ENCODE results near the gene NOL12.

NOL12 gene

GRCh38 chr22:37725551-37726240, 39.6 kb downstream of the NOL12 start:
- Histone ChIP-seq H3K4me2 (ENCODE audit: low read depth, low read length) (no peak overlapping the region), H4K20me1 (ENCODE audit: insufficient read depth, low read length) (no peaks in the 10 kb centered on the region), H3K4me3 (ENCODE audit: low read length) (no peak overlapping the region), H3K4me1 (ENCODE audit: low read length) (peaks cover 9% of the 10 kb centered on the region), H3K9me3 (replicated peaks; ENCODE audit: insufficient read depth, low read length) (no peaks in the 10 kb centered on the region), H3F3A (ENCODE audit: insufficient read depth, low read length) (0 out of 2 replicates have a peak, but pooled peaks cover 3% of the 10 kb centered on the region), H3K9me2 (replicated peaks; ENCODE audit: insufficient read depth, low read length) (no peaks in the 10 kb centered on the region), H3K79me2 (ENCODE audit: low read length) (no peaks in the 10 kb centered on the region), H3K27ac (ENCODE audit: low read length) (no peak overlapping the region), H3K36me3 (replicated peaks; ENCODE audit: insufficient read depth, low read length) (no peaks in the 10 kb centered on the region), H2AFZ (ENCODE audit: low read length) (no peak overlapping the region), H3K27me3 (replicated peaks; ENCODE audit: insufficient read depth, low read length) (peaks cover 29% of the 10 kb centered on the region), H3K9ac (ENCODE audit: low read length) (no peak overlapping the region)
- TF ChIP-seq EZH2phosphoT487 (IDR thresholded peaks at IDR 0.05; ENCODE audit: low read length), result no peak
- TF ChIP-seq EZH2 (optimal IDR thresholded peaks at IDR 0.05; ENCODE audit: low read depth, low read length), result no peak
- no peak for TF ChIP-seq CTCF (IDR thresholded peaks at IDR 0.05; ENCODE audit: low read length)
- DNase-seq, result no peak

- no peak overlapping the region for H3K9ac ChIP-seq (ENCODE audit: low read length)
- no peak overlapping the region for H2AFZ ChIP-seq (ENCODE audit: low read length)
- peaks cover 9% of the 10 kb centered on the region for H3K4me1 ChIP-seq (ENCODE audit: low read length)
- DNase-seq, result no peak
- TF ChIP-seq CTCF (IDR thresholded peaks at IDR 0.05; ENCODE audit: low read length) (peak; percentile 20; the same call in 1 of the 2 replicates), EZH2phosphoT487 (IDR thresholded peaks at IDR 0.05; ENCODE audit: low read length) (no peak)
- H3K9me3 ChIP-seq (replicated peaks; ENCODE audit: insufficient read depth, low read length), result no peaks in the 10 kb centered on the region
- H4K20me1 ChIP-seq (ENCODE audit: insufficient read depth, low read length), result no peaks in the 10 kb centered on the region
- no peak overlapping the region for H3K27ac ChIP-seq (ENCODE audit: low read length)
- H3F3A ChIP-seq (ENCODE audit: insufficient read depth, low read length), result 0 out of 2 replicates have a peak, but pooled peaks cover 3% of the 10 kb centered on the region
- H3K4me3 ChIP-seq (ENCODE audit: low read length), result no peak overlapping the region
- H3K4me2 ChIP-seq (ENCODE audit: low read depth, low read length), result no peak overlapping the region
- H3K36me3 ChIP-seq (replicated peaks; ENCODE audit: insufficient read depth, low read length), result no peaks in the 10 kb centered on the region
- H3K79me2 ChIP-seq (ENCODE audit: low read length), result no peaks in the 10 kb centered on the region
- no peaks in the 10 kb centered on the region for H3K9me2 ChIP-seq (replicated peaks; ENCODE audit: insufficient read depth, low read length)
- H3K27me3 ChIP-seq (replicated peaks; ENCODE audit: insufficient read depth, low read length), result peaks cover 29% of the 10 kb centered on the region
Measured at GRCh38 chr22:37726241-37726887, 40.2 kb downstream of the NOL12 start.

GRCh38 chr22:37728620-37729019, 42.5 kb downstream of the NOL12 start:
- H3K9me3 ChIP-seq (replicated peaks; ENCODE audit: insufficient read depth, low read length), result no peaks in the 10 kb centered on the region
- no peaks in the 10 kb centered on the region for H3K36me3 ChIP-seq (replicated peaks; ENCODE audit: insufficient read depth, low read length)
- peak overlapping the region; percentile 50; the same call in 1 of the 2 replicates for H3K4me2 ChIP-seq (ENCODE audit: low read depth, low read length)
- H2AFZ ChIP-seq (ENCODE audit: low read length), result peak overlapping the region; percentile 59
- DNase-seq, result no peak
- peak overlapping the region; percentile 16; the same call in 1 of the 2 replicates for H3K27ac ChIP-seq (ENCODE audit: low read length)
- no peak overlapping the region for H3K9ac ChIP-seq (ENCODE audit: low read length)
- no peaks in the 10 kb centered on the region for H3K9me2 ChIP-seq (replicated peaks; ENCODE audit: insufficient read depth, low read length)
- no peaks in the 10 kb centered on the region for H3K79me2 ChIP-seq (ENCODE audit: low read length)
- TF ChIP-seq EZH2phosphoT487 (IDR thresholded peaks at IDR 0.05; ENCODE audit: low read length), result no peak
- no peak for TF ChIP-seq CTCF (IDR thresholded peaks at IDR 0.05; ENCODE audit: low read length)
- no peak for TF ChIP-seq EZH2 (optimal IDR thresholded peaks at IDR 0.05; ENCODE audit: low read depth, low read length)
- H3K27me3 ChIP-seq (replicated peaks; ENCODE audit: insufficient read depth, low read length), result peaks cover 18% of the 10 kb centered on the region
- 0 out of 2 replicates have a peak, but pooled peaks cover 3% of the 10 kb centered on the region for H3F3A ChIP-seq (ENCODE audit: insufficient read depth, low read length)
- H4K20me1 ChIP-seq (ENCODE audit: insufficient read depth, low read length), result no peaks in the 10 kb centered on the region
- H3K4me3 ChIP-seq (ENCODE audit: low read length), result no peak overlapping the region
- peaks cover 9% of the 10 kb centered on the region for H3K4me1 ChIP-seq (ENCODE audit: low read length)

Data from MM.1S (cell line).